H9 (cell line): Measurements from ENCODE around the gene TRIM44. TPM values are rescaled to one million over a fixed set of nuclear protein-coding genes. Genes with fewer than 3 reads are reported as not detected.

ENCODE experiments used
- DNase-seq: peaks from one replicate; pipeline ENCODE4 v3.0.0-alpha.2; 2017
- H2AFZ ChIP-seq: one replicate; pipeline ENCODE4 v1.6.1; 2013; ENCODE audit warnings: mild to moderate bottlenecking, low read length, control low read depth, moderate library complexity
- H2AK5ac ChIP-seq: 2 replicates; pipeline ENCODE4 v1.6.1; 2013; ENCODE audit warnings: low read length, control low read depth, mixed read lengths; ENCODE audit not compliant: insufficient read length
- H2BK120ac ChIP-seq: one replicate; pipeline ENCODE4 v1.6.1; 2013; ENCODE audit warnings: low read depth, mild to moderate bottlenecking, low read length, control low read depth, inconsistent platforms; ENCODE audit not compliant: poor library complexity, severe bottlenecking
- H2BK12ac ChIP-seq: 2 replicates; pipeline ENCODE4 v1.6.1; 2013; ENCODE audit warnings: low read length, control low read depth, mixed read lengths, low read depth; ENCODE audit not compliant: insufficient read length
- H2BK15ac ChIP-seq: 2 replicates; pipeline ENCODE4 v1.6.1; 2013; ENCODE audit warnings: low read depth, low read length, control low read depth
- H2BK20ac ChIP-seq: one replicate; pipeline ENCODE4 v1.6.1; 2013; ENCODE audit warnings: low read depth, mild to moderate bottlenecking, low read length, control low read depth, inconsistent platforms; ENCODE audit not compliant: poor library complexity, severe bottlenecking
- H2BK5ac ChIP-seq: 2 replicates; pipeline ENCODE4 v1.6.1; 2013; ENCODE audit warnings: low read length, control low read depth, mixed read lengths; ENCODE audit not compliant: insufficient read length
- H3K14ac ChIP-seq: 2 replicates; pipeline ENCODE4 v1.6.1; 2013; ENCODE audit warnings: low read length, control low read depth; ENCODE audit not compliant: insufficient read depth
- H3K18ac ChIP-seq: 2 replicates; pipeline ENCODE4 v1.6.1; 2013; ENCODE audit warnings: low read depth, mild to moderate bottlenecking, mixed read lengths, low read length, control low read depth; ENCODE audit not compliant: insufficient read length
- H3K23ac ChIP-seq: 2 replicates; pipeline ENCODE4 v1.6.1; 2013; ENCODE audit warnings: low read length, control low read depth, mixed read lengths, low read depth; ENCODE audit not compliant: insufficient read length
- H3K23me2 ChIP-seq: 2 replicates; pipeline ENCODE4 v1.6.1; 2013; ENCODE audit warnings: low read depth, mild to moderate bottlenecking, mixed read lengths, low read length, control low read depth; ENCODE audit not compliant: insufficient read length, poor library complexity, severe bottlenecking
- H3K27ac ChIP-seq: 2 replicates; pipeline ENCODE4 v1.5.1; 2013; ENCODE audit warnings: low read length, control low read depth, mixed read lengths, low read depth; ENCODE audit not compliant: insufficient read length
- H3K27me3 ChIP-seq: 2 replicates; pipeline ENCODE4 v1.6.1; 2013; ENCODE audit warnings: low read length, control low read depth, inconsistent platforms; ENCODE audit not compliant: insufficient read depth
- H3K4ac ChIP-seq: 2 replicates; pipeline ENCODE4 v1.6.1; 2013; ENCODE audit warnings: low read depth, mild to moderate bottlenecking, control low read depth, inconsistent platforms, low read length, moderate library complexity
- H3K4me1 ChIP-seq: 2 replicates; pipeline ENCODE4 v1.6.1; 2013; ENCODE audit warnings: low read length, control low read depth, inconsistent platforms; ENCODE audit not compliant: insufficient read depth
- H3K4me2 ChIP-seq: 2 replicates; pipeline ENCODE4 v1.6.1; 2013; ENCODE audit warnings: low read length, control low read depth, mixed read lengths; ENCODE audit not compliant: insufficient read length, insufficient read depth
- H3K56ac ChIP-seq: 2 replicates; pipeline ENCODE4 v1.6.1; 2013; ENCODE audit warnings: low read depth, mild to moderate bottlenecking, mixed read lengths, low read length, control low read depth; ENCODE audit not compliant: insufficient read length
- H3K79me1 ChIP-seq: 2 replicates; pipeline ENCODE4 v1.6.1; 2013; ENCODE audit warnings: low read depth, mild to moderate bottlenecking, moderate library complexity, low read length, control low read depth, inconsistent platforms; ENCODE audit not compliant: insufficient read depth, poor library complexity, severe bottlenecking
- H3K79me2 ChIP-seq: 2 replicates; pipeline ENCODE4 v1.6.1; 2013; ENCODE audit warnings: low read length, control low read depth, inconsistent platforms; ENCODE audit not compliant: insufficient read depth
- H3K9ac ChIP-seq: 2 replicates; pipeline ENCODE4 v1.6.1; 2013; ENCODE audit warnings: low read length, control low read depth, mixed read lengths; ENCODE audit not compliant: insufficient read length; ENCODE audit errors: extremely low read depth
- H3K9me3 ChIP-seq: one replicate; pipeline ENCODE4 v1.6.1; 2013; ENCODE audit warnings: low read depth, low read length, inconsistent platforms; ENCODE audit not compliant: control insufficient read depth
- H3T11ph ChIP-seq: one replicate; pipeline ENCODE4 v1.6.1; 2013; ENCODE audit warnings: mild to moderate bottlenecking, low read length, control low read depth, inconsistent platforms
- H4K20me1 ChIP-seq: one replicate; pipeline ENCODE4 v1.6.1; 2013; ENCODE audit not compliant: control insufficient read depth, insufficient read length, insufficient read depth
- H4K5ac ChIP-seq: 2 replicates; pipeline ENCODE4 v1.6.1; 2013; ENCODE audit warnings: low read depth, mild to moderate bottlenecking, mixed read lengths, low read length, control low read depth; ENCODE audit not compliant: insufficient read length
- H4K8ac ChIP-seq: replicated peaks from 2 replicates; pipeline ENCODE4 v1.6.1; 2013; ENCODE audit warnings: low read length, control low read depth, mixed read lengths, low read depth; ENCODE audit not compliant: insufficient read length
- H4K91ac ChIP-seq: 2 replicates; pipeline ENCODE4 v1.6.1; 2013; ENCODE audit warnings: low read depth, mild to moderate bottlenecking, moderate library complexity, mixed read lengths, low read length, control low read depth; ENCODE audit not compliant: insufficient read length
- H3K27ac Mint-ChIP-seq, 3 experiments: 2 replicates in 2 of 3; 3 replicates in 1 of 3; pipeline ENCODE4 v1.8.0; 2020 to 2021; ENCODE audit warnings: mixed read lengths in 3 of 3, mild to moderate bottlenecking in 1 of 3, moderate library complexity in 1 of 3
- H3K27me3 Mint-ChIP-seq: 2 replicates; pipeline ENCODE4 v1.8.0; 2021; ENCODE audit warnings: low read depth, mild to moderate bottlenecking, moderate library complexity, mixed read lengths
- H3K36me3 Mint-ChIP-seq, 3 experiments: 2 replicates in 2 of 3; 3 replicates in 1 of 3; pipeline ENCODE4 v1.8.0; 2020 to 2021; ENCODE audit warnings: low read depth in 3 of 3, mixed read lengths in 3 of 3; ENCODE audit not compliant: insufficient read depth in 1 of 3
- H3K4me1 Mint-ChIP-seq, 2 experiments: 2 replicates each; pipeline ENCODE4 v1.8.0; 2020; ENCODE audit warnings: mixed read lengths in 2 of 2
- H3K4me3 Mint-ChIP-seq, 2 experiments: 2 replicates in 1 of 2; 3 replicates in 1 of 2; pipeline ENCODE4 v1.8.0; 2020 to 2021; ENCODE audit warnings: mild to moderate bottlenecking in 2 of 2, mixed read lengths in 2 of 2, moderate library complexity in 1 of 2
- H3K9me3 Mint-ChIP-seq, 2 experiments: 2 replicates in 1 of 2; 3 replicates in 1 of 2; pipeline ENCODE4 v1.8.0; 2020; ENCODE audit warnings: mild to moderate bottlenecking in 2 of 2, mixed read lengths in 2 of 2, moderate library complexity in 1 of 2
- WGBS: extraction: QIAGEN DNeasy Blood & Tissue Kit; methylation state at CpG from one replicate; pipeline ENCODE4 v1.1.7; 2013; ENCODE audit warnings: missing lambda C conversion rate, low lambda C conversion rate, mixed read lengths; ENCODE audit not compliant: insufficient read length; ENCODE audit errors: extremely low coverage; 5-methylcytosine and 5-hydroxymethylcytosine counted together
- total RNA-seq: library from RNA; stranded (reverse); gene quantifications from 2 replicates; pipeline ENCODE4 v1.2.1, GENCODE V29; 2021
- TF ChIP-seq, protein P1 (sequence below): fragments of 200-600 bp; sonication (generic); conservative IDR thresholded peaks from 3 replicates; pipeline ENCODE4 v1.8.0; 2021; ENCODE audit warnings: antibody characterized with exemption, mild to moderate bottlenecking

TRIM44 gene
- total RNA-seq, 1 experiment from 2014 or later: 37.7 TPM

DNA sequence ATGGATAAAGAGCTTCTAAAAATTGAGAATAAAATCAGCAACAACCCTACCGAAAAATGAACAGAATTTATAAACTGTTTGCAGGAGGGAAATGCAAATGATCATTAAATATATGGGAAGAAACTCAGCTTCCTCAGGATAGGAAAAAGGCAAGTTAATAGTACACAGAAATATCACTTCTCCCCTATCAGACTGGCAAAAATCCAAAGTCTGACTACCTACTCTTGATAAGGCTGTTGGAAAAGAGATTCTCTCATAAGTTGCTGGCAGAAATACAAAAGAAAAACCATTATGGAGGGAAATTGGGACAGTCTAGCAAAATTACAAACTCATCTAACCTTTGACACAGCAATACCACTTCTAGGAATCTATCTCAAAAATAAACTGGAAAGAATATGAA is 180.4 kb downstream of the TRIM44 start:
- WGBS: no CpG with 5 or more reads among the region's 1 CpG
- H3K18ac ChIP-seq: no peak overlapping the region
- TF ChIP-seq, protein P1, sequence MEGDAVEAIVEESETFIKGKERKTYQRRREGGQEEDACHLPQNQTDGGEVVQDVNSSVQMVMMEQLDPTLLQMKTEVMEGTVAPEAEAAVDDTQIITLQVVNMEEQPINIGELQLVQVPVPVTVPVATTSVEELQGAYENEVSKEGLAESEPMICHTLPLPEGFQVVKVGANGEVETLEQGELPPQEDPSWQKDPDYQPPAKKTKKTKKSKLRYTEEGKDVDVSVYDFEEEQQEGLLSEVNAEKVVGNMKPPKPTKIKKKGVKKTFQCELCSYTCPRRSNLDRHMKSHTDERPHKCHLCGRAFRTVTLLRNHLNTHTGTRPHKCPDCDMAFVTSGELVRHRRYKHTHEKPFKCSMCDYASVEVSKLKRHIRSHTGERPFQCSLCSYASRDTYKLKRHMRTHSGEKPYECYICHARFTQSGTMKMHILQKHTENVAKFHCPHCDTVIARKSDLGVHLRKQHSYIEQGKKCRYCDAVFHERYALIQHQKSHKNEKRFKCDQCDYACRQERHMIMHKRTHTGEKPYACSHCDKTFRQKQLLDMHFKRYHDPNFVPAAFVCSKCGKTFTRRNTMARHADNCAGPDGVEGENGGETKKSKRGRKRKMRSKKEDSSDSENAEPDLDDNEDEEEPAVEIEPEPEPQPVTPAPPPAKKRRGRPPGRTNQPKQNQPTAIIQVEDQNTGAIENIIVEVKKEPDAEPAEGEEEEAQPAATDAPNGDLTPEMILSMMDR: no peak
- H4K20me1 ChIP-seq: no peaks in the 10 kb centered on the region
- no peak for DNase-seq
- H3K23me2 ChIP-seq: no peaks in the 10 kb centered on the region
- H4K5ac ChIP-seq: no peak overlapping the region
- no peaks in the 10 kb centered on the region for H3K4me1 ChIP-seq
- no peak overlapping the region for H3K4ac ChIP-seq
- no peak overlapping the region for H3K56ac ChIP-seq
- H2BK12ac ChIP-seq: no peak overlapping the region
- H3K27ac Mint-ChIP-seq: no peak overlapping the region
- peaks cover 4 to 18% (median 6%) of the 10 kb centered on the region in 3 experiments for H3K36me3 Mint-ChIP-seq
- H3K4me3 Mint-ChIP-seq: no peak overlapping the region
- H2BK120ac ChIP-seq: no peak overlapping the region
- H3K79me2 ChIP-seq: no peaks in the 10 kb centered on the region
- no peak overlapping the region for H3T11ph ChIP-seq
- H2BK20ac ChIP-seq: no peak overlapping the region
- no peak overlapping the region for H2AK5ac ChIP-seq
- H4K8ac ChIP-seq: no peak overlapping the region
- no peak overlapping the region for H2BK5ac ChIP-seq
- no peak overlapping the region for H3K4me2 ChIP-seq
- H3K4me1 Mint-ChIP-seq: peaks cover 0 to 9% of the 10 kb centered on the region in 2 experiments; a peak in 2 of 4 replicates
- peaks cover 5% of the 10 kb centered on the region for H3K27me3 Mint-ChIP-seq
- H3K27ac ChIP-seq: no peak overlapping the region
- no peak overlapping the region for H4K91ac ChIP-seq
- H3K9me3 ChIP-seq: no peaks in the 10 kb centered on the region
- H3K27me3 ChIP-seq: no peaks in the 10 kb centered on the region
- H3K9me3 Mint-ChIP-seq: peaks cover 15 to 18% of the 10 kb centered on the region in 2 experiments
- no peaks in the 10 kb centered on the region for H3K79me1 ChIP-seq
- H3K14ac ChIP-seq: no peak overlapping the region
- no peak overlapping the region for H2BK15ac ChIP-seq
- H3K23ac ChIP-seq: no peak overlapping the region
- no peak overlapping the region for H2AFZ ChIP-seq
- H3K9ac ChIP-seq: no peak overlapping the region
